Measurements from ENCODE around the gene AQP5. TPM values are rescaled to one million over a fixed set of nuclear protein-coding genes. Genes with fewer than 3 reads are reported as not detected.
A peak's percentile ranks its signal among the peaks of the same experiment; 100 is the strongest.

The AQP5 gene
- total and polyA plus RNA-seq, 12 donors: 0.16 to 2.6 (median 0.52) TPM; not detected in 4

DNA sequence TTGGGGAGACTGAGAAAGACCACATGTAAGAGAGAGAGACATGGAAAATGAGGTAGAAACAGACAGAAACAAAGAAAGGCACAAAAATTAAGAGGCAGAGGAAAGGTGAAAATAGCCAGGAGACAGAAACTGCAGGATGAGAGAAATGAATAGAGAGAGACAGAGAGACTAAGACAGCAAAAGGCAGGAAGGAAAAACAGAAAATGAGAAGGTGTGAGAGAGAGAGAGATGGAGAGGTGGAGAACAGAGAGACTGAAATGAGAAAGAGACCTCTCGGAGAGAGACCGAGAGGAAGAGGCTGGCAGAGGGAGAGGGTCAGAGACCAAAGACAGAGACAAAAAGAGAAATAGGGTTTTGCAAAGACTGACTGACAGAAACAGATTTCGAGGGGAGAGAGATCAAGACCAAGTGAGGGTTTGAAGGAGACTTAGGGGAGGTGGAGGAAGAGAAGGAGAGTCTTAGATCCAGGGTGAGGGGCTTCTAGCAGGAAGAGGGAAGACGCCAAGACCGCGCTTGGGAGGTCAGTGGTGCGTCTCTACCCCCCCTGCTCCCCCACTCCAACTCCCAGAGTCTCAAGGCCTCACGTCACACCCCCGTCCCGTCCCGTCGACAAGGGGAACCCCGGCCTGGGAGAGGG is 1.1 kb upstream of the AQP5 start:
- H3K4me3 ChIP-seq: peak overlapping the region in 3 of 10 donors; percentile 34 to 50 (median 38)
- WGBS, 2 donors: 43 to 51% methylated on average over 13 of the region's 13 CpGs
- ATAC-seq (no peak), DNase-seq (no peak)
- peaks cover 3 to 38% (median 12%) of the 10 kb centered on the region in 9 donors for H3K4me1 ChIP-seq
- H3K27me3 ChIP-seq: peaks cover 0 to 97% (median 48%) of the 10 kb centered on the region in 7 donors
- TF ChIP-seq, protein P1, sequence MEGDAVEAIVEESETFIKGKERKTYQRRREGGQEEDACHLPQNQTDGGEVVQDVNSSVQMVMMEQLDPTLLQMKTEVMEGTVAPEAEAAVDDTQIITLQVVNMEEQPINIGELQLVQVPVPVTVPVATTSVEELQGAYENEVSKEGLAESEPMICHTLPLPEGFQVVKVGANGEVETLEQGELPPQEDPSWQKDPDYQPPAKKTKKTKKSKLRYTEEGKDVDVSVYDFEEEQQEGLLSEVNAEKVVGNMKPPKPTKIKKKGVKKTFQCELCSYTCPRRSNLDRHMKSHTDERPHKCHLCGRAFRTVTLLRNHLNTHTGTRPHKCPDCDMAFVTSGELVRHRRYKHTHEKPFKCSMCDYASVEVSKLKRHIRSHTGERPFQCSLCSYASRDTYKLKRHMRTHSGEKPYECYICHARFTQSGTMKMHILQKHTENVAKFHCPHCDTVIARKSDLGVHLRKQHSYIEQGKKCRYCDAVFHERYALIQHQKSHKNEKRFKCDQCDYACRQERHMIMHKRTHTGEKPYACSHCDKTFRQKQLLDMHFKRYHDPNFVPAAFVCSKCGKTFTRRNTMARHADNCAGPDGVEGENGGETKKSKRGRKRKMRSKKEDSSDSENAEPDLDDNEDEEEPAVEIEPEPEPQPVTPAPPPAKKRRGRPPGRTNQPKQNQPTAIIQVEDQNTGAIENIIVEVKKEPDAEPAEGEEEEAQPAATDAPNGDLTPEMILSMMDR (IDR thresholded peaks at IDR 0.05): no peak
- no peaks in the 10 kb centered on the region for H3K36me3 ChIP-seq
- H3K9me3 ChIP-seq: no peaks in the 10 kb centered on the region
- intact Hi-C loops (cut with DNase I): loop anchor here in 5 of 10 donors (10.0 kb wide), 2 partner anchors 186 to 214 kb away; no protein-coding TSS in a partner anchor
- no peak overlapping the region for H3K27ac ChIP-seq

DNA sequence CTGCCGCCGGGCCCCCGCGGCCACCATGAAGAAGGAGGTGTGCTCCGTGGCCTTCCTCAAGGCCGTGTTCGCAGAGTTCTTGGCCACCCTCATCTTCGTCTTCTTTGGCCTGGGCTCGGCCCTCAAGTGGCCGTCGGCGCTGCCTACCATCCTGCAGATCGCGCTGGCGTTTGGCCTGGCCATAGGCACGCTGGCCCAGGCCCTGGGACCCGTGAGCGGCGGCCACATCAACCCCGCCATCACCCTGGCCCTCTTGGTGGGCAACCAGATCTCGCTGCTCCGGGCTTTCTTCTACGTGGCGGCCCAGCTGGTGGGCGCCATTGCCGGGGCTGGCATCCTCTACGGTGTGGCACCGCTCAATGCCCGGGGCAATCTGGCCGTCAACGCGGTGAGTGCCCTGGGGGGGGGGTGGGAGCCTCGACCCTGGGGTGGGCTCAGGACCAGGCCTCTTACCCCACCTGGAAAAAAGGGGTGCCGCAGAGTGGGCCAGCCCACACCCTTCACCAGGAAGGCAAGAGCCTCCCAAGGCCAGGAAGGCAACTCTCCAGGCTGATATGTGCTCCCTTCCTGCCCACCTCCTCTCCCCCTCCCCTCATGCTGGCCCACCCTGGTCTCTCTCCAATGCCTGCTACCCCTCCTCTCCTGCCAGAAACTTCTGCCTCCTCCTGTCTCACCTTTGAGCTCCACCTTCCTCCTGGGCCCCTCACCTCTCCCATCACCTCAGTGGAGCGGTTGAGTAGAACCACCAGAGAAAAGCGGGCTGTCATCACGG is 507 bp downstream of the AQP5 start:
- no peak for DNase-seq
- intact Hi-C loops (cut with DNase I): loop anchor here in 5 of 10 donors (10.0 kb wide), 2 partner anchors 187 to 213 kb away; no protein-coding TSS in a partner anchor
- WGBS, 2 donors: 59 to 70% methylated on average over 37 of the region's 37 CpGs

DNA sequence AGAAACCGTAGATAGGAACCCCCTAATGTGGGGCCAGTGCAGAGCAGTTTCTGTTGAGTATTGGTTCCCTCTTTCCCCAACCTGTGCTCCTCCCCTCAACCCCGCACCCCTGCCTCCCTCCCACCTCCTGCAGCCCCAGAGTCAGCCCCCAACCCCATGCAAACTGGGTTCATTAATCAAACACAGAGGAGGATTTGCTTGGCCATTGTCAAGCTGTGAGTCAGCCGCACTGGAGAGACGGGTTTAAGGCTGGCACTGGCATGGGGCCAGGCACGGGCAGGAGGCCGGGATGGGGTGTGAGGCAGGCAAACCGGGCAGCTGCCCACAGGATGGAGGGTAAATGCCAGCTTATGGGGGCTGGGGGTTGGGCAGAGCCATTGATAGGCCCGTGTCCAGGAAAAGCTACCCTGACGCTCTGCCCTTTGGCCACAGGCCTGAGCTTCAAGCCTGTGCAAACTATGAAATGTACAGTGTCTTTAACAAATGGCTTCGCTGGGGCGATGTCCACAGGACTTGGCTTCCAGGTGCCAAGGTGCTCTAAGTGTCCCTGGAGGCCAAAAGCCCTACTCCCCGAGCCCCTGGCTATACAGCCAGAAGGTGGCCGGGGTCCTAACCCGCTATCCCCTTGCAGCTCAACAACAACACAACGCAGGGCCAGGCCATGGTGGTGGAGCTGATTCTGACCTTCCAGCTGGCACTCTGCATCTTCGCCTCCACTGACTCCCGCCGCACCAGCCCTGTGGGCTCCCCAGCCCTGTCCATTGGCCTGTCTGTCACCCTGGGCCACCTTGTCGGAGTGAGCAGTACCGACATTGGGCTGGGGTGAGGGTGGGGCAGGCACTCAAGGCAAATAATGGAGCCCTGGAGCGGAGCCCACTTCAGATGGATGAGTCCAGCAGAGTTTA is 1.4 kb downstream of the AQP5 start:
- H3K36me3 ChIP-seq: no peaks in the 10 kb centered on the region
- H3K27ac ChIP-seq: peak overlapping the region in 2 of 10 donors; percentile 44 to 53
- WGBS, 2 donors: 70 to 74% methylated on average over 21 of the region's 21 CpGs
- no peak overlapping the region for H3K4me3 ChIP-seq
- TF ChIP-seq, protein P1 (IDR thresholded peaks at IDR 0.05): no peak
- H3K4me1 ChIP-seq: peaks cover 10 to 50% (median 21%) of the 10 kb centered on the region in 9 donors
- H3K27me3 ChIP-seq: peaks cover 0 to 89% (median 37%) of the 10 kb centered on the region in 7 donors
- H3K9me3 ChIP-seq: no peaks in the 10 kb centered on the region
- peak; percentile 62 to 77 for DNase-seq
- intact Hi-C loops (cut with DNase I): loop anchor here in 5 of 10 donors (10.0 kb wide), 2 partner anchors 188 to 212 kb away; no protein-coding TSS in a partner anchor
- peak; percentile 19 to 79 (median 54) for ATAC-seq

More for the DNA sequence above, 507 bp downstream of the AQP5 start:
- Histone ChIP-seq H3K4me3 (no peak overlapping the region), H3K4me1 (peaks cover 5 to 43% (median 13%) of the 10 kb centered on the region in 9 donors), H3K27me3 (peaks cover 0 to 93% (median 35%) of the 10 kb centered on the region in 7 donors), H3K36me3 (no peaks in the 10 kb centered on the region), H3K27ac (peak overlapping the region in 1 of 10 donors; percentile 12), H3K9me3 (no peaks in the 10 kb centered on the region)
- no peak for ATAC-seq
- TF ChIP-seq, protein P1 (IDR thresholded peaks at IDR 0.05): no peak

Measured in heart right ventricle (tissue), 16 donors.